NCI-H345 treated with DMSO at 0.1 percent for 48 hours (cell line): ENCODE measurements around the gene LYVE1.

Experiments
- DNase-seq: peaks from one replicate; lab custom pipeline; 2025; ENCODE audit not compliant: unreplicated experiment; lab: John Stamatoyannopoulos, UW

LYVE1 gene

DNA sequence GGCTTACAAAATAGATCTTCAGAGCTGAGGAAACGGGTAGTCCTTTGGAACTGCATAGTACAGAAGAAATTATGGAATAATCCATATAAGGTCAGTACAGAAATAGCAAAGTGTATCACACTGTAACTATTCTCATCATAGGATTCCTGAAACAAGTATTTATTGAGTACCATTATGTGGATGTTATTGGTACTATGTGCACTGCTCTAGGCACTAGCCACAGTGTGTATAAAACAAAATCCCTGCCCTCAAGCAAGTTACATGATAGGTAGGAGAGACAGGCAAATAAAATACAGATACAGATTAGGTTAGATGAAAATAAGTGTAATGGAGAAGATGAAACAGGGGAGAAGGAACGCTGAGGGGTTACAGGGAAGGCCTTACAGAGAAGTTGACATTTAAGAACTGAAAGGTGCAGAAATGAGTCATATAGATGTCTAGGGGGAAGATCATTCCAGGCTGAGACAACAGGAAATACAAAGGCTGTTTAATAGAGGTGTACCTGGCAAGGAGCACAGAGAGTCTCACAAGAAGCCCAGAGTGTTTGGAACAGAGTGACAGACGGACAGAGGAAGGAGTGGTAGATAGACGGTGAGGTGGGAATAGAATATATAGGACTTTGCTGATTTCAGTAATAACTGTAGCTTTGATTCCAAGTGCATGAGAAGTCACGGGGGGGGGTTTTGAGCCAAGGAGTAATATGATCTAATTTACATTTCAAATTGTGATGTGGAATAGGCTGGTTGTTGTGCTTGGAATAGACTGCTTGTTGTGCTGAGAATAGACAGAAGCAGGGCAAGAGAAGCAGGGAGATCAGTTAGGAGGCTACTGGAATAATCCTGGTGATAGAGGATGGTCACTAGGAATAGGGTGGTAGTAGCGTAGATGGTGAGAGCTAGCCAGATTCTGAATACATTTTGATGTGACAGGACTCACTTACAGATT is 41.2 kb downstream of the LYVE1 start:
- no peak for DNase-seq

DNA sequence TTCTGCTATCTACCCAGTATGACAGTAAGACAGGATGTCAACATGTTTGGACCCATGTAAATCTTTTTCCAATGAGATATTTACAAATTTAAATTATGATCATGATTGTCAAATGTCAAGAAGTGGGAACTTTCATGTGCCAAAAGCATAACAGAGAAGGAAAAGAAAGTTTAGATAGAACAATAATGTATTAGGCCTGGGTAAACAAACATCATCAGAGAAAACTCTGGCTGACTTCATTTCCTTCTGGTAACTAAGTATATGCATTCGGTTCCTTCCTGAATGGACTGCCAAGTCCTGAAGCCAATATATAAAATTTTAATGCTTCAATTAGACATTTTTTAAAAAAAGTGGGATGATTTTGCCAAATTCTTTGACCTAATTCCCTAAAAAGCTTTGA is 44.0 kb downstream of the LYVE1 start:
- DNase-seq = no peak

GRCh38 chr11:10522921-10523320 is 45.5 kb downstream of the LYVE1 start:
- no peak for DNase-seq

GRCh38 chr11:10522276-10522675 is 46.2 kb downstream of the LYVE1 start:
- no peak for DNase-seq

DNA sequence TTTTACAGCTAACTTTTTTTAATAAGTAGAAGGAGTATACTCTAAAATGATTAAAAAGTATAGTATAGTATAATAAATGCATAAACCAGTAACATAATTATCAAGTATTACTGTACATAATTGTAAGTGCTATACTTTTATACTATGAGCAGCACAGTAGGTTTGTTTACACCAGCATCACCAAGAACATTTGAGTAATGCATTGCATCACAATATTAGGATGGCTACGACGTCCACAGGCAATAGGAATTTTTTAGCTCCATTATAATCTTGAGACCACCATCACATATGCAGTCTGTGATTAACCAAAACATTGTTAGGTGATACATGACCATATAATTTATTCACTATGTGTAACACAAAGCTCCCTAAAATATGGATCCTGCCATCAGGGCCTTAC is 47.9 kb downstream of the LYVE1 start:
- no peak for DNase-seq

DNA sequence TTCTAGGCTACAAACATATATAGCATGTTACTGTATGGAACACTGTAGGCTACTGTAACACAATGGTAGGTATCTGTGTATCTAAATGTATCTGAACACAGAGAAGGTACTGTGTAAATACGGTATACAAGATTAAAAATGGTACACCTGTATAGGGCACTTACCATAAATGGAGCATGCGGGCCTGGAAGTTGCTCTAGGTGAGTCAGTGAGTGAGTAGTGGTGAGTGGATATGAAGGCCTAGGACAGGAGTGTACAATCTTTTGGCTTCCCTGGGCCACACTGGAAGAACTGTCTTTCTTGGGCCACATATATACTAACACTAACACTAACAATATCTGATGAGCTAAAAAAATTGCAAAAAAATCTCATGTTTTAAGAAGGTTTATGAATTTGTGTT is 48.8 kb downstream of the LYVE1 start:
- no peak for DNase-seq

DNA sequence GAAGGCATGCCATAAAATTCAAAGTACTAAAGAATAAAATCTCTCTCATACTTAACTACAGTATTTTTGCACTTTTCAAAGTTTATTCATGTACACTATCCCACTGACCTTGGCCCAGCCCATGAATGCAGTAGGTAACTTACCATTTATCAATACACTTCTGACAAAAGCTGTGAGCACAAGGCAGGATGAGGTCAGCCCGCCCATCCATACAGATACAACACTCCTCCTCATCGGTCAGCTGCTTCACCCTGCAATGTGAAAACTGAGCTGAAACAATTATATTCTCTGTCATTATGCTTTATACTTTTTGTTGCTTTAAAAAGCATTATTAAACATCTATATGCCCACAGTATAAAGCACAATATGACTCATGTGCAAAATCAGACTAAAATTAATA is 49.6 kb downstream of the LYVE1 start:
- no peak for DNase-seq

- no peak for DNase-seq
Observed at GRCh38 chr11:10518123-10518522, 50.3 kb downstream of the LYVE1 start.

DNA sequence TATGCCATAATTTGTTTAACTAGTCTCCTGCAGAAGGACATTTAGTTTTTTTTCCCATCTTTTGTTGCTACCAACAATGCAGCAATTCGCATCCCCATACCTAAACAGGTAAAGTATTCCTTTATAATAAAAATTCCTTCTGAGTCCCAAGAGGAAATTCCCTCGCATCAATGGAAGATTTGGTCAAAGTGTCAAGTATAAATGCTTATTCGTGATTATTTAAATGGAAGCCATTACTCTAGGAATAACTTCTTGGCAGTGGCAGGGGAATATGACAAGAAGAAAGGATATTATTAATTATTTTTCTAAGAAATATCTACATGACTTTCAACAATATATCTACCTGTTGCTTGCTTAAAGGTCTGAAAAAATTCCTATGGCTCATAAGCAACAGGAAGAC is 53.0 kb downstream of the LYVE1 start:
- no peak for DNase-seq

DNA sequence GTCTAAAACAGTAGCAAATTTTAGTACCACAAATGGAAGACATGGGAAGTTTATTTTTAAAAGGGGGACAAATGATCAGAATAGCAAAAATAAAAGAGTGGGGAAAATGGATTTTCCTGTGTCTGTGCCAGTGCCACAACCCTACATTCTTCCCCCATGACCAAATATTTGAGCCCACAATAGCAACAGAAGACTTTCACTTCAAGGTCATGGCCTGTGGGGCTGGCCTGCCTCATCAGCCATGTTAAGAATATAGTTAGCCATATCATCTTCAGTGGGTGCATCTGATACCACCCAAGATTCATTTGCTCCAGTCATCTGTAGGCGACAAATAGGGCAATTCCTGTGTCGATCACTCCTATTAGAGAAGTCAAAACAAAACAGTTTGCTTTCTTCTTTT is 53.8 kb downstream of the LYVE1 start:
- no peak for DNase-seq

GRCh38 chr11:10514202-10514601 is 54.3 kb downstream of the LYVE1 start:
- DNase-seq = no peak

DNA sequence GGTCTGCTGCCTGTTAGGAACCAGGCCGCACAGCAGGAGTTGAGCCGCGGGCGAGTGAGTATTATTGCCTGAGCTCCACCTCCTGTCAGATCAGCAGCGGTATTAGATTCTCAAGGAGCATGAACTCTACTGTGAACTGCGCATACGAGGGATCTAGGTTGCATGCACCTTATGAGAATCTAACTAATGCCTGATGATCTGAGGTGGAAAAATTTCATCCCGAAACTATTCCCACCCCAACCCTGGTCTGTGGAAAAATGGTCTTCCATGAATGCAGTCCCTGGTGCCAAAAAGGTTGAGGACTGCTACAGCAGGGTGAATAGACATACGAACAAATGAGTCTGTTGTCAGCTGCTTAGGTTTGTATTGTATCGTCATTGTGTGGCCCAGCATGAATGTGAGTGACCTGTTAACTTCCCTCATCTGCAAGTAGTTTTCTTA is 57.3 kb downstream of the LYVE1 start:
- no peak for DNase-seq
